ENCODE results near the gene ITPRIP. TPM values are rescaled to one million over a fixed set of nuclear protein-coding genes. Genes with fewer than 3 reads are reported as not detected.

The ITPRIP gene
- total and polyA plus RNA-seq, 2 of the 8 experiments (the other 6 are each of a cell fraction or from before 2014, with no cell fraction given) = 15.3 to 16.9 TPM

DNA sequence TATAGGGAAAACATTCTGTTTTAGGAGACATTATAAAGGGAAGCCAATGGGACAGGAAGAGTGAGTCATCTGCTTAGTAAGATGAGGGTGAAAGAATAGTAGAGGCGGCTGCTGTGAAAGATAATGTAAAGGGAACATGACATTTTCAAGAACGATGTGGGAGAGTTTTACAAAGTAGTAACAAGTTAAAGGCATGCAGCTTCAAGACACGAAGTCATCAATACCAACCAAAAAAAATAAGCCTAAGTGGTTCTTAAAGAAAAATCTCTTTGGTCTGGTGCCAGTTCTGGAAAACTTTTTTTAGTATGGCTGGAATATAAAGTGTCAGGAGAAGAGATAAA, 77.5 kb downstream of the ITPRIP start:
- no peak overlapping the region for H2BK20ac ChIP-seq (ENCODE audit: low read length)
- no peak overlapping the region for H2AK5ac ChIP-seq (ENCODE audit: low read depth, low read length)
- no peaks in the 10 kb centered on the region; the same call in 1 of the 2 replicates for H3K79me1 ChIP-seq (ENCODE audit: low read depth, low read length)
- H3K4me2 ChIP-seq (ENCODE audit: insufficient read depth in 1 of 2, low read depth in 2 of 2, low read length in 2 of 2) = no peak overlapping the region
- H3K27me3 ChIP-seq (replicated peaks in 1 of 4; ENCODE audit: control insufficient read depth in 3 of 4, extremely low read depth in 1 of 4, insufficient read depth in 3 of 4, low read length in 3 of 4) = no peaks in the 10 kb centered on the region; a peak in 1 of 7 replicates
- H3K4me1 ChIP-seq (replicated peaks in 1 of 4; ENCODE audit: control insufficient read depth in 3 of 4, insufficient read depth in 4 of 4, low read length in 3 of 4) = no peaks in the 10 kb centered on the region; a peak in 1 of 7 replicates
- H2BK120ac ChIP-seq (replicated peaks; ENCODE audit: low read depth, low read length) = no peak overlapping the region
- no peaks in the 10 kb centered on the region for H3K23me2 ChIP-seq (ENCODE audit: low read depth, low read length)
- H3K4me3 ChIP-seq (ENCODE audit: extremely low read depth in 1 of 4, insufficient read depth in 2 of 4, low read depth in 3 of 4, low read length in 4 of 4) = no peak overlapping the region
- peaks cover 0 to 26% of the 10 kb centered on the region in 2 experiments; a peak in 2 of 4 replicates for H3K79me2 ChIP-seq (ENCODE audit: control insufficient read depth in 1 of 2, insufficient read depth in 2 of 2, low read length in 2 of 2)
- ChIA-PET POLR2A (ENCODE audit: partially characterized antibody) (no interaction called here), CTCF (ENCODE audit: partially characterized antibody) (interaction anchor here (1.4 kb wide), 1 partner anchor 31 kb away, joined by 7 read pairs; no protein-coding TSS in a partner anchor)
- H4K91ac ChIP-seq (replicated peaks; ENCODE audit: insufficient read length, low read length) = no peak overlapping the region
- no peak overlapping the region for H3K4ac ChIP-seq (replicated peaks; ENCODE audit: insufficient read length, low read depth, low read length)
- H3K14ac ChIP-seq (ENCODE audit: insufficient read length) = no peak overlapping the region
- no peak overlapping the region for H4K8ac ChIP-seq (ENCODE audit: extremely low read depth, insufficient read depth, low read length)
- no peak overlapping the region for H3K9ac ChIP-seq (replicated peaks in 1 of 4; ENCODE audit: extremely low read depth in 1 of 4, low read depth in 3 of 4, low read length in 3 of 4)
- no peak overlapping the region for H2AFZ ChIP-seq (ENCODE audit: low read length)
- no peak overlapping the region for H3K23ac ChIP-seq (ENCODE audit: insufficient read length)
- peaks cover 0 to 34% (median 4%) of the 10 kb centered on the region in 4 experiments; a peak in 5 of 8 replicates for H3K36me3 ChIP-seq (ENCODE audit: control insufficient read depth in 2 of 4, insufficient read depth in 4 of 4, low read length in 3 of 4)
- H4K5ac ChIP-seq (ENCODE audit: insufficient read length, low read depth, low read length) = no peak overlapping the region
- DNase-seq (ENCODE audit: low read depth in 1 of 2, low spot score in 2 of 2) (no peak), FAIRE-seq (no peak)
- H3K56ac ChIP-seq (replicated peaks; ENCODE audit: insufficient read length, low read depth, low read length) = no peak overlapping the region
- H2BK5ac ChIP-seq (ENCODE audit: low read depth, low read length) = no peak overlapping the region
- H4K20me1 ChIP-seq (replicated peaks in 1 of 2; ENCODE audit: control insufficient read depth in 1 of 2, insufficient read depth in 2 of 2, low read length in 2 of 2) = peaks cover 4 to 7% of the 10 kb centered on the region in 2 experiments
- no peak overlapping the region for H3K27ac ChIP-seq (ENCODE audit: low read depth, low read length)
- H3K18ac ChIP-seq (ENCODE audit: extremely low read depth, low read length) = no peak overlapping the region
- no peaks in the 10 kb centered on the region for H3K9me3 ChIP-seq (ENCODE audit: insufficient read depth in 2 of 2, low read depth in 1 of 2, low read length in 1 of 2)
- 84% methylated on average over 3 of the region's 3 CpGs; no CpG with 5 or more reads in 1 of the 2 experiments for WGBS, 2 experiments (ENCODE audit: extremely low coverage in 1 of 2, insufficient coverage in 1 of 2, insufficient read length in 1 of 2, insufficient replicate concordance in 2 of 2, low coverage in 1 of 2, low lambda C conversion rate in 2 of 2, missing lambda C conversion rate in 1 of 2)
- H2BK15ac ChIP-seq (ENCODE audit: low read length) = no peak overlapping the region
- no peak overlapping the region for H2BK12ac ChIP-seq (ENCODE audit: low read depth, low read length)
- TF ChIP-seq KDM4A (IDR thresholded peaks at IDR 0.05; ENCODE audit: low read depth, low read length, severe bottlenecking) = no peak
- no peak for TF ChIP-seq CEBPB (IDR thresholded peaks at IDR 0.05; ENCODE audit: low read depth, low read length)
- no peak for TF ChIP-seq EGR1 (IDR thresholded peaks at IDR 0.05; ENCODE audit: borderline replicate concordance, low read depth, low read length)
- no peak for TF ChIP-seq TAF1 (IDR thresholded peaks at IDR 0.05; ENCODE audit: low read depth, low read length)
- no peak for TF ChIP-seq TCF12 (IDR thresholded peaks at IDR 0.05; ENCODE audit: low read depth, low read length)
- no peak for TF ChIP-seq CREB1 (IDR thresholded peaks at IDR 0.05)
- no peak for TF ChIP-seq NANOG (IDR thresholded peaks at IDR 0.05; ENCODE audit: insufficient read depth, low read depth, low read length, poor library complexity, severe bottlenecking)
- TF ChIP-seq CHD2 (IDR thresholded peaks at IDR 0.05; ENCODE audit: low read length) = no peak
- no peak for TF ChIP-seq CBX8 (IDR thresholded peaks at IDR 0.05; ENCODE audit: borderline replicate concordance, low read depth, low read length)
- no peak for TF ChIP-seq SP2 (IDR thresholded peaks at IDR 0.05; ENCODE audit: low read length)
- TF ChIP-seq TEAD4 (IDR thresholded peaks at IDR 0.05; ENCODE audit: low read depth, low read length) = no peak
- TF ChIP-seq SRF (IDR thresholded peaks at IDR 0.05; ENCODE audit: low read depth, low read length) = no peak
- no peak for TF ChIP-seq PHF8 (conservative IDR thresholded peaks at IDR 0.05; ENCODE audit: low read depth, low read length)
- TF ChIP-seq, protein P1, sequence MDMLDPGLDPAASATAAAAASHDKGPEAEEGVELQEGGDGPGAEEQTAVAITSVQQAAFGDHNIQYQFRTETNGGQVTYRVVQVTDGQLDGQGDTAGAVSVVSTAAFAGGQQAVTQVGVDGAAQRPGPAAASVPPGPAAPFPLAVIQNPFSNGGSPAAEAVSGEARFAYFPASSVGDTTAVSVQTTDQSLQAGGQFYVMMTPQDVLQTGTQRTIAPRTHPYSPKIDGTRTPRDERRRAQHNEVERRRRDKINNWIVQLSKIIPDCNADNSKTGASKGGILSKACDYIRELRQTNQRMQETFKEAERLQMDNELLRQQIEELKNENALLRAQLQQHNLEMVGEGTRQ (IDR thresholded peaks at IDR 0.05; ENCODE audit: low read length) = no peak
- no peak for TF ChIP-seq SIN3A (conservative IDR thresholded peaks at IDR 0.05 in 1 of 2, IDR thresholded peaks at IDR 0.05 in 1 of 2; ENCODE audit: low read depth in 1 of 2, low read length in 2 of 2)

All from H1 (cell line).